Lung (tissue), 12 donors: Measurements from ENCODE around the gene ARHGEF2. TPM values are rescaled to one million over a fixed set of nuclear protein-coding genes. Genes with fewer than 3 reads are reported as not detected.

Experiments used
- ATAC-seq: fragments of 200-7000 bp; cut with Tn5 transposase; one replicate; pipeline ENCODE4 v1.9.1; 2020; ENCODE audit warnings: moderate number of reproducible peaks; ENCODE audit not compliant: insufficient read depth, low FRiP score
- DNase-seq, 3 donors: peaks; one replicate each; pipeline ENCODE4 v3.0.0-alpha.2; 2013 to 2017
- H3K27ac ChIP-seq, 2 donors: one replicate each; pipeline ENCODE4 v1.5.1; 2013; ENCODE audit warnings: mild to moderate bottlenecking in 2 of 2, moderate library complexity in 2 of 2, control low read depth in 1 of 2, inconsistent platforms in 1 of 2, low read depth in 1 of 2, low read length in 1 of 2
- H3K27me3 ChIP-seq, 3 donors: one replicate each; pipeline ENCODE4 v1.5.1; 2013; ENCODE audit warnings: low read length in 2 of 3; ENCODE audit not compliant: control insufficient read depth in 3 of 3, insufficient read depth in 3 of 3
- H3K36me3 ChIP-seq, 4 donors: one replicate each; pipeline ENCODE4 v1.5.1; 2013; ENCODE audit warnings: low read length in 4 of 4, mild to moderate bottlenecking in 1 of 4, moderate library complexity in 1 of 4; ENCODE audit not compliant: control insufficient read depth in 4 of 4, insufficient read depth in 4 of 4
- H3K4me1 ChIP-seq, 5 donors: one replicate each; pipeline ENCODE4 v1.5.1; 2013; ENCODE audit warnings: low read length in 5 of 5, mild to moderate bottlenecking in 2 of 5, moderate library complexity in 1 of 5; ENCODE audit not compliant: control insufficient read depth in 5 of 5, insufficient read depth in 5 of 5
- H3K4me3 ChIP-seq: one replicate; pipeline ENCODE4 v1.5.1; 2013; ENCODE audit warnings: mild to moderate bottlenecking, control low read depth, moderate library complexity
- H3K9ac ChIP-seq, 2 donors: one replicate each; pipeline ENCODE4 v1.5.1; 2013; ENCODE audit warnings: low read length in 2 of 2, control low read depth in 1 of 2; ENCODE audit not compliant: insufficient read depth in 1 of 2
- H3K9me3 ChIP-seq, 4 donors: one replicate each; pipeline ENCODE4 v1.5.1; 2013; ENCODE audit warnings: low read length in 3 of 4, mild to moderate bottlenecking in 1 of 4, moderate library complexity in 1 of 4; ENCODE audit not compliant: control insufficient read depth in 4 of 4, insufficient read depth in 3 of 4
- CTCF ChIP-seq: IDR thresholded peaks from 2 replicates; pipeline ENCODE4 v1.5.1; 2012; ENCODE audit warnings: mild to moderate bottlenecking; ENCODE audit errors: control extremely low read depth, extremely low read depth
- WGBS, 2 donors: extraction: QIAGEN DNeasy Blood & Tissue Kit; methylation state at CpG; one replicate each; pipeline ENCODE4 v1.1.7; 2013; 5-methylcytosine and 5-hydroxymethylcytosine counted together
- polyA plus RNA-seq, 2 donors: library from polyadenylated mRNA; stranded (reverse); fragments of 200-250 nt; gene quantifications; one replicate each; pipeline ENCODE4 v1.2.1, GENCODE V29; 2013
- total RNA-seq, 2 donors: library from RNA; depleted of rRNA in 1 of 2; stranded (reverse); fragments of >200 nt in 1 of 2; gene quantifications; one replicate each; pipeline ENCODE4 v1.2.1, GENCODE V29; 2014 to 2021
- donor health status: control.
- donor health status: control.
- donor health status: Bipolar disorder and iron deficiency.
- donor health status: healthy.
- donor health status: DM: yes; HTN: yes; CAD: no.

The ARHGEF2 gene
- total and polyA plus RNA-seq, 4 donors, result 72.0 to 289 (median 120) TPM

- Histone ChIP-seq H3K36me3 (peaks cover 5 to 20% (median 12%) of the 10 kb centered on the region in 4 donors), H3K27me3 (no peaks in the 10 kb centered on the region), H3K9ac (peak overlapping the region; percentile 33 to 79), H3K4me1 (peaks cover 8 to 33% (median 11%) of the 10 kb centered on the region in 5 donors), H3K4me3 (peak overlapping the region; percentile 28), H3K9me3 (no peaks in the 10 kb centered on the region), H3K27ac (peak overlapping the region; percentile 88)
- no peak for ATAC-seq
- TF ChIP-seq CTCF, result no peak
- DNase-seq, result peak; percentile 38 to 52 (median 49)
- WGBS, 2 donors, result 70 to 85% methylated on average over 24 of the region's 24 CpGs
These were observed 43.3 kb downstream of the ARHGEF2 start for GRCh38 chr1:155934936-155935590.

GRCh38 chr1:155934097-155934935 is 44.0 kb downstream of the ARHGEF2 start, which contains the start of gene KHDC4:
Gene KHDC4 (minus strand): TSS chr1:155934413. CDS start chr1:155934373, 40 bp downstream.
- DNase-seq, result peak; percentile 97 to 100 (median 99)
- WGBS, 2 donors, result 1% methylated on average over 50 of the region's 50 CpGs
- Histone ChIP-seq H3K27me3 (no peaks in the 10 kb centered on the region), H3K4me1 (peaks cover 6 to 31% (median 9%) of the 10 kb centered on the region in 5 donors), H3K9me3 (no peaks in the 10 kb centered on the region), H3K27ac (peak within 1 kb of the TSS; percentile 88 to 97), H3K9ac (peak within 1 kb of the TSS; percentile 92 to 96), H3K4me3 (peak within 1 kb of the TSS; percentile 82), H3K36me3 (peaks cover 5 to 23% (median 13%) of the 10 kb centered on the region in 4 donors)
- TF ChIP-seq CTCF, result no peak
- peak; percentile 95 for ATAC-seq

GRCh38 chr1:155933591-155934096 is 44.7 kb downstream of the ARHGEF2 start:
- peaks cover 6 to 31% (median 9%) of the 10 kb centered on the region in 5 donors for H3K4me1 ChIP-seq
- DNase-seq, result peak in 1 of 3 donors; percentile 8
- no peak for ATAC-seq

More at GRCh38 chr1:155933591-155934096, 44.7 kb downstream of the ARHGEF2 start:
- Histone ChIP-seq H3K27me3 (no peaks in the 10 kb centered on the region), H3K9me3 (no peaks in the 10 kb centered on the region), H3K27ac (peak overlapping the region; percentile 76 to 97), H3K36me3 (peaks cover 7 to 28% (median 16%) of the 10 kb centered on the region in 4 donors), H3K4me3 (peak overlapping the region; percentile 82), H3K9ac (peak overlapping the region; percentile 92 to 96)
- WGBS, 2 donors, result 4 to 6% methylated on average over 10 of the region's 10 CpGs
- TF ChIP-seq CTCF, result no peak
